GM12878 (cell line): Measurements from ENCODE around the gene IER2. TPM values are rescaled to one million over a fixed set of nuclear protein-coding genes. Genes with fewer than 3 reads are reported as not detected.

ENCODE experiments used
- ATAC-seq: fragments of 200-7000 bp; cut with Tn5 transposase; 3 replicates; pipeline ENCODE4 v1.9.1; 2020; ENCODE audit warnings: mild to moderate bottlenecking, moderate library complexity
- BruUV-seq: library from RNA; stranded (reverse); fragments of 400-500 nt; replicated peaks from 2 replicates; lab custom pipeline; 2021; lab: Mats Ljungman, UMichigan
- CTCF ChIA-PET: fragments of 300-600 bp; sonication (Branson Sonifier 250); formaldehyde crosslinking; extraction: SDS; loops from one replicate; lab custom pipeline; 2021; ENCODE audit warnings: inconsistent platforms; lab: Yijun Ruan, JAX
- POLR2A ChIA-PET: fragments of 350-600 bp; formaldehyde crosslinking; extraction: SDS; loops from one replicate; lab custom pipeline; 2021; ENCODE audit warnings: inconsistent platforms; lab: Charles Lee
- RAD21 ChIA-PET: fragments of 300-600 bp; sonication (Branson Sonifier 250); formaldehyde crosslinking; loops from one replicate; lab custom pipeline; 2023; ENCODE audit warnings: antibody characterized with exemption; ENCODE audit not compliant: unreplicated experiment; lab: Charles Lee
- SMC1A ChIA-PET: fragments of 300-600 bp; sonication (Branson Sonifier 250); formaldehyde crosslinking; loops from one replicate; lab custom pipeline; 2023; ENCODE audit not compliant: unreplicated experiment, uncharacterized antibody; lab: Charles Lee
- DNase-seq: peaks from one replicate; pipeline ENCODE4 v3.0.0-alpha.2; 2011; ENCODE audit warnings: low read depth, low spot score
- FAIRE-seq: peaks from 3 replicates; lab custom pipeline; 2011; peaks lifted over from hg19 to GRCh38; lab: Jason Lieb, UNC
- H2AFZ ChIP-seq: 2 replicates; pipeline ENCODE4 v1.6.0; 2011; ENCODE audit warnings: low read depth, low read length, control low read depth; ENCODE audit not compliant: control insufficient read depth
- H3K27ac ChIP-seq: 2 replicates; pipeline ENCODE4 v1.5.1; 2011; ENCODE audit warnings: control low read depth; ENCODE audit not compliant: control insufficient read depth, insufficient read depth
- H3K27me3 ChIP-seq, 2 experiments: replicated peaks in 1 of 2; 2 replicates each; pipeline versions ENCODE4 v1.6.0 to v1.6.1; 2011; ENCODE audit warnings: low read length in 1 of 2; ENCODE audit not compliant: control insufficient read depth in 2 of 2, insufficient read depth in 2 of 2
- H3K36me3 ChIP-seq, 2 experiments: 2 replicates each; pipeline ENCODE4 v1.5.1; 2011; ENCODE audit warnings: low read length in 1 of 2; ENCODE audit not compliant: control insufficient read depth in 2 of 2, insufficient read depth in 2 of 2
- H3K4me1 ChIP-seq: 2 replicates; pipeline ENCODE4 v1.6.1; 2011; ENCODE audit warnings: mild to moderate bottlenecking, low read length, moderate library complexity, mixed read lengths; ENCODE audit not compliant: control insufficient read depth, insufficient read depth
- H3K4me2 ChIP-seq: 2 replicates; pipeline ENCODE4 v1.6.0; 2011; ENCODE audit warnings: control low read depth; ENCODE audit not compliant: control insufficient read depth, insufficient read depth
- H3K4me3 ChIP-seq: fragments of 200-600 bp; sonication (generic); 2 replicates; pipeline ENCODE4 v1.5.1; 2016
- H3K79me2 ChIP-seq: 2 replicates; pipeline ENCODE4 v1.6.0; 2011; ENCODE audit warnings: low read length; ENCODE audit not compliant: control insufficient read depth, insufficient read depth
- H3K9ac ChIP-seq: 2 replicates; pipeline ENCODE4 v1.8.0; 2011; ENCODE audit warnings: low read length, control low read depth, mixed read lengths; ENCODE audit not compliant: control insufficient read depth, insufficient read depth
- H3K9me3 ChIP-seq: replicated peaks from 3 replicates; pipeline ENCODE4 v1.5.1; 2011; ENCODE audit warnings: mild to moderate bottlenecking, low read length; ENCODE audit not compliant: control insufficient read depth, insufficient read depth
- H4K20me1 ChIP-seq: 2 replicates; pipeline ENCODE4 v1.6.0; 2011; ENCODE audit not compliant: control insufficient read depth, insufficient read depth
- EED ChIP-seq: sonication (generic); IDR thresholded peaks from 2 replicates; pipeline ENCODE4 v1.6.1; 2016; ENCODE audit warnings: antibody characterized with exemption, low read depth
- IKZF2 ChIP-seq, 2 experiments: fragments of 450-650 bp; IDR thresholded peaks; 2 replicates each; pipeline ENCODE4 v1.6.1; 2017; ENCODE audit warnings: mild to moderate bottlenecking in 2 of 2, moderate library complexity in 2 of 2
- IRF4 ChIP-seq: IDR thresholded peaks from 2 replicates; pipeline ENCODE4 v1.6.1; 2011; ENCODE audit warnings: low read depth, low read length
- NBN ChIP-seq: fragments of 450-650 bp; IDR thresholded peaks from 2 replicates; pipeline ENCODE4 v1.6.1; 2016
- POLR2A ChIP-seq: IDR thresholded peaks from 2 replicates; pipeline ENCODE4 v1.6.1; 2011; ENCODE audit warnings: low read depth, mild to moderate bottlenecking, low read length
- POLR2AphosphoS2 ChIP-seq: IDR thresholded peaks from 2 replicates; pipeline ENCODE4 v1.6.1; 2011; ENCODE audit warnings: low read depth, mild to moderate bottlenecking, low read length, improper control_type of control experiment, moderate library complexity
- SKIL ChIP-seq: fragments of 450-650 bp; IDR thresholded peaks from 2 replicates; pipeline ENCODE4 v1.6.1; 2017; ENCODE audit warnings: mild to moderate bottlenecking, low read depth, inconsistent platforms; ENCODE audit not compliant: poor library complexity, severe bottlenecking
- SMAD1 ChIP-seq: fragments of 450-650 bp; IDR thresholded peaks from 2 replicates; pipeline ENCODE4 v1.6.1; 2018; ENCODE audit warnings: mild to moderate bottlenecking, low read depth; ENCODE audit not compliant: partially characterized antibody
- SMC3 ChIP-seq: IDR thresholded peaks from 2 replicates; pipeline ENCODE4 v1.6.1; 2011; ENCODE audit warnings: low read length, improper control_type of control experiment, borderline replicate concordance
- SRF ChIP-seq, 2 experiments: IDR thresholded peaks; 2 replicates each; pipeline ENCODE4 v1.6.1; 2011; ENCODE audit warnings: low read depth in 2 of 2, low read length in 2 of 2, mild to moderate bottlenecking in 1 of 2, moderate library complexity in 1 of 2
- SUPT20H ChIP-seq: IDR thresholded peaks from 2 replicates; pipeline ENCODE4 v1.6.1; 2011; ENCODE audit warnings: low read depth, mild to moderate bottlenecking, low read length, moderate library complexity, borderline replicate concordance; ENCODE audit not compliant: control insufficient read depth
- USF1 ChIP-seq: IDR thresholded peaks from 2 replicates; pipeline ENCODE4 v1.6.1; 2011; ENCODE audit warnings: borderline replicate concordance, low read depth, mild to moderate bottlenecking, moderate library complexity, mixed read lengths, low read length; ENCODE audit not compliant: insufficient read depth; ENCODE audit errors: extremely low read length
- ZBED1 ChIP-seq: IDR thresholded peaks from 2 replicates; pipeline ENCODE4 v1.6.1; 2016; ENCODE audit warnings: borderline replicate concordance
- WGBS: methylation state at CpG from one replicate; pipeline ENCODE4 v1.1.6; 2016; ENCODE audit warnings: low lambda C conversion rate; ENCODE audit not compliant: insufficient replicate concordance, insufficient coverage; ENCODE audit errors: missing lambda C conversion rate; 5-methylcytosine and 5-hydroxymethylcytosine counted together
- in situ Hi-C: fragments of 300-500 bp; cut with MboI; formaldehyde crosslinking; loops from 9 replicates; pipeline ENCODE4 v1.14.3; 2018; ENCODE audit warnings: mixed read lengths
- intact Hi-C: fragments of 100-400 bp; cut with micrococcal nuclease; formaldehyde crosslinking; loops from one replicate; pipeline ENCODE4 v1.14.2; 2022; ENCODE audit not compliant: unreplicated experiment
- polyA plus RNA-seq, 11 experiments: library from polyadenylated mRNA; depleted of rRNA in 4 of 11; unstranded in 6 of 11; stranded (reverse) in 5 of 11; fragments of >200 nt; fragmentation: Nextera tagmentation in 4 of 11; fragmentation: Illumina TruSeq in 1 of 11; extraction: Ambion mirVana in 4 of 11; extraction: Trizol in 1 of 11; gene quantifications; 1 replicate in 1 of 11; 2 replicates in 10 of 11; pipeline versions ENCODE4 v1.2.1 to v1.2.3, GENCODE V29; 2011 to 2016; ENCODE audit warnings: inconsistent platforms in 2 of 11, missing spikeins in 2 of 11, low read depth in 1 of 11
- total RNA-seq, 4 experiments: library from RNA; depleted of rRNA in 3 of 4; stranded (reverse); fragments of >200 nt in 3 of 4; fragmentation: Illumina TruSeq in 1 of 4; extraction: Trizol in 1 of 4; gene quantifications; 2 replicates each; pipeline versions ENCODE4 v1.2.1 to v1.2.3, GENCODE V29; 2013 to 2021

The IER2 gene
- total and polyA plus RNA-seq, 10 of the 15 experiments (the other 5 are each of a cell fraction or from before 2014, with no cell fraction given) = 2.8 to 94.5 (median 24.9) TPM

- Histone ChIP-seq H3K27me3 (no peaks in the 10 kb centered on the region), H4K20me1 (no peaks in the 10 kb centered on the region), H3K4me2 (no peak overlapping the region), H3K4me1 (peaks cover 9% of the 10 kb centered on the region), H3K79me2 (0 out of 2 replicates have a peak, but pooled peaks cover 1% of the 10 kb centered on the region), H3K9me3 (no peaks in the 10 kb centered on the region), H3K9ac (no peak overlapping the region), H3K36me3 (peaks cover 6 to 14% of the 10 kb centered on the region in 2 experiments; a peak in 3 of 4 replicates), H3K4me3 (no peak overlapping the region), H3K27ac (no peak overlapping the region), H2AFZ (no peak overlapping the region)
- CTCF ChIA-PET = no interaction called here
- no peak for DNase-seq
- SMC1A ChIA-PET = no interaction called here
- intact Hi-C loops = no loop called here
- RAD21 ChIA-PET = no interaction called here
- no peak for FAIRE-seq
- in situ Hi-C loops = no loop called here
- ATAC-seq = no peak
- no TSS peak for BruUV-seq
- POLR2A ChIA-PET = interaction anchor here (0.6 kb wide), 1 partner anchor 178 kb away, joined by 3 read pairs; no protein-coding TSS in a partner anchor
- TF ChIP-seq SKIL (no peak), POLR2A (0 out of 2 replicates have a peak, but pooled peaks have one; percentile 15)
- 97% methylated on average over 30 of the region's 30 CpGs for WGBS
Measured at GRCh38 chr19:13109361-13110098, 40.7 kb upstream of the IER2 start.

- H3K4me3 ChIP-seq = no peak overlapping the region
- SMC1A ChIA-PET = no interaction called here
- H3K4me2 ChIP-seq = no peak overlapping the region
- H3K36me3 ChIP-seq = peaks cover 6 to 14% of the 10 kb centered on the region in 2 experiments; a peak in 3 of 4 replicates
- H3K27ac ChIP-seq = no peak overlapping the region
- intact Hi-C loops (no loop called here), in situ Hi-C loops (no loop called here)
- no peak overlapping the region for H3K9ac ChIP-seq
- ATAC-seq (no peak), DNase-seq (no peak), FAIRE-seq (no peak)
- H2AFZ ChIP-seq = no peak overlapping the region
- RAD21 ChIA-PET = no interaction called here
- no peaks in the 10 kb centered on the region for H3K27me3 ChIP-seq
- POLR2A ChIA-PET = interaction anchor here (0.6 kb wide), 1 partner anchor 179 kb away, joined by 3 read pairs; no protein-coding TSS in a partner anchor
- H3K4me1 ChIP-seq = peaks cover 8% of the 10 kb centered on the region
- 91% methylated on average over 15 of the region's 15 CpGs for WGBS
- BruUV-seq = no TSS peak
- no peaks in the 10 kb centered on the region for H3K9me3 ChIP-seq
- CTCF ChIA-PET = no interaction called here
- H3K79me2 ChIP-seq = peaks cover 3% of the 10 kb centered on the region
- no peaks in the 10 kb centered on the region for H4K20me1 ChIP-seq
- no peak for TF ChIP-seq EED
- no peak for TF ChIP-seq NBN
- TF ChIP-seq USF1 = no peak
- no peak for TF ChIP-seq SUPT20H
- TF ChIP-seq ZBED1 = no peak
- no peak for TF ChIP-seq IRF4
- no peak for TF ChIP-seq POLR2AphosphoS2
- no peak for TF ChIP-seq SMAD1
- TF ChIP-seq IKZF2 (IDR thresholded peaks at IDR 0.05) = no peak
- TF ChIP-seq SRF (IDR thresholded peaks at IDR 0.05; ENCODE audit: low read depth in 2 of 2, low read length in 2 of 2) = no peak
- no peak for TF ChIP-seq SMC3
Measured at GRCh38 chr19:13110099-13110610, 40.1 kb upstream of the IER2 start.
